Stimulated activated CD4-positive, alpha-beta T cell treated with anti-CD3 and anti-CD28 coated beads, TNF-alpha, amount 100 ng/mL, for 1 hour (primary cell): ENCODE results near the gene NFE2L1.
A peak's percentile ranks its signal among the peaks of the same experiment; 100 is the strongest.
"Not testable (repeated sequence)": the region's sequence is repeated elsewhere in the genome, so short reads cannot be mapped to it uniquely, and the experiment has no call there.

Source experiments
- DNase-seq, 3 donors: peaks; one replicate each; pipeline ENCODE4 v3.0.0-alpha.2; 2020; ENCODE audit warnings: low read depth in 3 of 3, low spot score in 1 of 3

The NFE2L1 gene

GRCh38 chr17:48047741-48048383 is at the start of gene NFE2L1:
TSS of gene NFE2L1 (plus strand) at chr17:48048359. CDS start at chr17:48051119, 2,760 bp downstream.
- DNase-seq, result peak; percentile 88 to 94 (median 93)

GRCh38 chr17:47999582-47999981 is 48.6 kb upstream of the NFE2L1 start:
- DNase-seq, result no peak

- DNase-seq, result no peak
Measured at GRCh38 chr17:48001197-48001596, 47.0 kb upstream of the NFE2L1 start.

- DNase-seq, result not testable (repeated sequence)
Measured at GRCh38 chr17:48001657-48002056, 46.5 kb upstream of the NFE2L1 start.

GRCh38 chr17:48002266-48002915 is 45.8 kb upstream of the NFE2L1 start:
- no peak for DNase-seq

GRCh38 chr17:48002916-48003416 is 45.2 kb upstream of the NFE2L1 start:
- no peak for DNase-seq

GRCh38 chr17:48003417-48004151 is 44.6 kb upstream of the NFE2L1 start:
- DNase-seq, result no peak

GRCh38 chr17:48004983-48005382 is 43.2 kb upstream of the NFE2L1 start:
- no peak for DNase-seq

GRCh38 chr17:48006936-48007709 is 41.0 kb upstream of the NFE2L1 start:
- DNase-seq, result no peak

GRCh38 chr17:48010193-48010592 is 38.0 kb upstream of the NFE2L1 start:
- DNase-seq, result no peak

- no peak for DNase-seq
Measured at GRCh38 chr17:48011405-48012150, 36.6 kb upstream of the NFE2L1 start.

- DNase-seq, result peak in 2 of 3 donors; percentile 25 to 40
Measured at GRCh38 chr17:48012151-48012520, 36.0 kb upstream of the NFE2L1 start.

- no peak for DNase-seq
Measured at GRCh38 chr17:48012654-48013053, 35.5 kb upstream of the NFE2L1 start.

GRCh38 chr17:48013876-48014594 is 34.1 kb upstream of the NFE2L1 start:
- no peak for DNase-seq

- no peak for DNase-seq
Measured at GRCh38 chr17:48014595-48015111, 33.5 kb upstream of the NFE2L1 start.

- DNase-seq, result no peak
Measured at GRCh38 chr17:48016112-48016511, 32.0 kb upstream of the NFE2L1 start.

GRCh38 chr17:48017817-48018158 is 30.4 kb upstream of the NFE2L1 start:
- not testable (repeated sequence) for DNase-seq

GRCh38 chr17:48021934-48022333 is 26.2 kb upstream of the NFE2L1 start:
- DNase-seq, result no peak

- no peak for DNase-seq
Measured at GRCh38 chr17:48022901-48023300, 25.3 kb upstream of the NFE2L1 start.
